HG03025 (cell line): ENCODE measurements around the gene KIR2DL4.
"Not testable (repeated sequence)": the region's sequence is repeated elsewhere in the genome, so short reads cannot be mapped to it uniquely, and the experiment has no call there.

Experiments
- ATAC-seq: cut with Tn5 transposase; IDR thresholded peaks from one replicate; pipeline ENCODE4 v1.9.1; 2021; ENCODE audit warnings: mild to moderate bottlenecking, moderate library complexity; ENCODE audit not compliant: unreplicated experiment, low FRiP score

Gene KIR2DL4

GRCh38 chr19:54803410-54803809, at the start of gene KIR2DL4:
TSS of gene KIR2DL4 (plus strand) at chr19:54803610. CDS start at chr19:54803652, 42 bp downstream.
- no peak for ATAC-seq

GRCh38 chr19:54756204-54757110, 47.0 kb upstream of the KIR2DL4 start:
- ATAC-seq, result not testable (repeated sequence)

GRCh38 chr19:54758577-54758976, 44.8 kb upstream of the KIR2DL4 start:
- ATAC-seq, result not testable (repeated sequence)

GRCh38 chr19:54764219-54764618, 39.2 kb upstream of the KIR2DL4 start:
- not testable (repeated sequence) for ATAC-seq

GRCh38 chr19:54766464-54766863, 36.9 kb upstream of the KIR2DL4 start:
- not testable (repeated sequence) for ATAC-seq

GRCh38 chr19:54769646-54770045, 33.8 kb upstream of the KIR2DL4 start, which contains the start of gene KIR2DL1:
TSS of gene KIR2DL1 (plus strand) at chr19:54769793. CDS start at chr19:54769851, 58 bp downstream.
- not testable (repeated sequence) for ATAC-seq

GRCh38 chr19:54770511-54770910, 32.9 kb upstream of the KIR2DL4 start:
- ATAC-seq, result not testable (repeated sequence)

- ATAC-seq, result not testable (repeated sequence)
These were observed 32.1 kb upstream of the KIR2DL4 start for GRCh38 chr19:54771018-54771960.

GRCh38 chr19:54772666-54773065, 30.7 kb upstream of the KIR2DL4 start:
- not testable (repeated sequence) for ATAC-seq

GRCh38 chr19:54775095-54775815, 28.2 kb upstream of the KIR2DL4 start:
- not testable (repeated sequence) for ATAC-seq

- not testable (repeated sequence) for ATAC-seq
These were observed 27.6 kb upstream of the KIR2DL4 start for GRCh38 chr19:54775830-54776229.

- ATAC-seq, result not testable (repeated sequence)
These were observed 25.6 kb upstream of the KIR2DL4 start for GRCh38 chr19:54777851-54778250.

- ATAC-seq, result not testable (repeated sequence)
These were observed 24.5 kb upstream of the KIR2DL4 start for GRCh38 chr19:54778896-54779295.

- ATAC-seq, result not testable (repeated sequence)
These were observed 20.5 kb upstream of the KIR2DL4 start for GRCh38 chr19:54782916-54783315.

GRCh38 chr19:54786091-54786723, 17.2 kb upstream of the KIR2DL4 start:
- not testable (repeated sequence) for ATAC-seq

- not testable (repeated sequence) for ATAC-seq
These were observed 15.3 kb upstream of the KIR2DL4 start for GRCh38 chr19:54788154-54788553.

- ATAC-seq, result no peak
These were observed 12.7 kb upstream of the KIR2DL4 start for GRCh38 chr19:54790711-54791110.

- ATAC-seq, result no peak
These were observed 11.9 kb upstream of the KIR2DL4 start for GRCh38 chr19:54791476-54791875.

- ATAC-seq, result no peak
These were observed 10.6 kb upstream of the KIR2DL4 start for GRCh38 chr19:54792814-54793213.

- no peak for ATAC-seq
These were observed 7.7 kb upstream of the KIR2DL4 start for GRCh38 chr19:54795758-54796157.
